ENCODE results near the gene RIPK4. TPM values are rescaled to one million over a fixed set of nuclear protein-coding genes. Genes with fewer than 3 reads are reported as not detected.
A peak's percentile ranks its signal among the peaks of the same experiment; 100 is the strongest.

The RIPK4 gene
- total RNA-seq, 1 experiment from 2014 or later = 67.4 TPM

- CTCF ChIA-PET = interaction anchor here (3.3 kb wide), 1 partner anchor 141 kb away, joined by 18 read pairs; no protein-coding TSS in a partner anchor
Measured at GRCh38 chr21:41753006-41753898, 13.6 kb downstream of the RIPK4 start.

More at GRCh38 chr21:41753006-41753898, 13.6 kb downstream of the RIPK4 start:
- Histone ChIP-seq H3K9me3 (ENCODE audit: control insufficient read depth, insufficient read depth, low read depth, low read length) (no peaks in the 10 kb centered on the region), H3K4me1 (ENCODE audit: control insufficient read depth, insufficient read depth, low read length) (peaks cover 91% of the 10 kb centered on the region), H3K36me3 (ENCODE audit: control insufficient read depth, insufficient read depth, low read length) (peaks cover 9% of the 10 kb centered on the region), H3K27me3 (ENCODE audit: control insufficient read depth, insufficient read depth, low read length) (no peaks in the 10 kb centered on the region), H3K27ac (ENCODE audit: low read length) (peak overlapping the region; percentile 94), H3K4me3 (ENCODE audit: low read depth in 2 of 2, low read length in 2 of 2) (0 out of 4 replicates have a peak overlapping the region, but pooled peaks of 1 of the 2 experiments have one; percentile 26)
- TF ChIP-seq POLR2AphosphoS5 (IDR thresholded peaks at IDR 0.05; ENCODE audit: low read depth, low read length) = 0 out of 2 replicates have a peak, but pooled peaks have one; percentile 3
- TF ChIP-seq TCF7L2 (IDR thresholded peaks at IDR 0.05; ENCODE audit: low read depth, low read length) = no peak
- no peak for TF ChIP-seq REST (IDR thresholded peaks at IDR 0.05; ENCODE audit: insufficient read depth in 1 of 2, low read depth in 2 of 2, low read length in 1 of 2)
- no peak for TF ChIP-seq CTCF (IDR thresholded peaks at IDR 0.05)
- TF ChIP-seq SIN3A (IDR thresholded peaks at IDR 0.05; ENCODE audit: borderline replicate concordance, insufficient read depth, low read depth, low read length) = no peak
- POLR2A ChIA-PET = interaction anchor here (1.0 kb wide), 1 partner anchor 74 kb away, joined by 5 read pairs; no protein-coding TSS in a partner anchor
- ATAC-seq = no peak
- TSS peak; percentile 40 for BruUV-seq (replicated peaks)
- no peak for DNase-seq (ENCODE audit: low read depth, low spot score)
- intact Hi-C loops (cut with micrococcal nuclease; ENCODE audit: unreplicated experiment) = loop anchor here (5.0 kb wide), 1 partner anchor 76 kb away; no protein-coding TSS in a partner anchor
- in situ Hi-C loops (cut with HindIII; ENCODE audit: low pct_unique_long_range_greater_than_20kb, low sequenced_read_pairs) = loop anchor here (25.0 kb wide), 1 partner anchor 141 kb away; no protein-coding TSS in a partner anchor

Measured in Panc1 (cell line).